ENCODE results near the gene CDY2B. TPM values are rescaled to one million over a fixed set of nuclear protein-coding genes. Genes with fewer than 3 reads are reported as not detected.

CDY2B gene
- total RNA-seq, 1 experiment from 2014 or later = not detected

Other genes with a start within 250 kb of the CDY2B start
- gene CDY2A, start 145.6 kb upstream of the CDY2B start, total RNA-seq (2021; ENCODE audit: unreplicated experiment) = not detected